Fibroblast of villous mesenchyme (primary cell): Measurements from ENCODE around the gene HDX. TPM values are rescaled to one million over a fixed set of nuclear protein-coding genes. Genes with fewer than 3 reads are reported as not detected.

Experiments used
- DNase-seq: peaks from one replicate; pipeline ENCODE4 v3.0.0-alpha.2; 2010; ENCODE audit warnings: low read depth
- H3K4me3 ChIP-seq: 2 replicates; pipeline ENCODE4 v1.5.1; 2011; ENCODE audit warnings: low read depth, mild to moderate bottlenecking, low read length
- CTCF ChIP-seq: IDR thresholded peaks from 2 replicates; pipeline ENCODE4 v1.5.1; 2012; ENCODE audit warnings: low read depth, mild to moderate bottlenecking, low read length; ENCODE audit not compliant: insufficient read depth
- total RNA-seq: library from RNA; depleted of rRNA; stranded (reverse); fragments of >200 nt; gene quantifications from 2 replicates; pipeline ENCODE4 v1.2.3, GENCODE V29; 2012

The HDX gene
- total RNA-seq, 1 donor, result 9.9 TPM

DNA sequence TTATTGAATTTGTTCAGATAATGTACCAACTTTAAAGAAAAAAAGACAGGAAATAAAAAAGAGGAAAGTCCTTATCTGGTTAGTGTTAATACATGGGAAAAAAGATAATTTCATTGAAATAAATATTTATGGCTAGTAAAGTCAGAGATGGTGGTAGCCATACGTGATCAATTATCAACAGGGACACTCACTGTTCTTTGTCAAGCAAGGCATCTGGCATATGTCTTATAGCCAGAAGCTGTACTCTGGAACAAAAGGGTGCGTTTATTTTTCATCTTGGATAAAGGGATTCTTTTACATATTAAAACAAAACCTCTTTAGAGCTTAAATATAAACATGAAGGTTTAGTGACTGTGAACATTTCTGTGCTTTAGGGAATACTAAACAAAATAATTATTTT, 26.7 kb downstream of the HDX start:
- no peak overlapping the region for H3K4me3 ChIP-seq
- DNase-seq, result no peak

GRCh38 chrX:84475101-84475500, 27.2 kb downstream of the HDX start:
- DNase-seq, result no peak
- TF ChIP-seq CTCF, result no peak
- H3K4me3 ChIP-seq, result no peak overlapping the region

More for the DNA sequence above, 26.7 kb downstream of the HDX start:
- TF ChIP-seq CTCF, result no peak

- H3K4me3 ChIP-seq, result no peak overlapping the region
- DNase-seq, result no peak
- TF ChIP-seq CTCF, result no peak
Observed at GRCh38 chrX:84469226-84469625, 33.0 kb downstream of the HDX start.

DNA sequence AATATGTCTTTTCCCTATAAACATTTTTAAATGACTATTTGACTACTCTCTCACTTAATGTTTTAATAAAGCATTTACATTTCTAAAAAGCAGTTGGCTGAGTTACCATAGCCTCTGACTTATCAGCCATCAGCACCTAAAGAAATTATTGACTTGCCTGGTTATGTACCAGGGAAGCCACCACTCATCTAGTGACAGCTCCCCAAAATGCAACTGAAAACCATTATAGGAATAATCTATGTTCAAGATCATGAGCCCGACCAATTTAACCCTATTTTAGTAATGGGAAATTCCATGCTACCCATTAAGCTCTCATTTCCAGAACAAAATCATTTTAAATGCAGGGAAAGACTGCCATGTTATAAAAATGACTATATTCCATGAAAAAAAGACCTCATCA, 34.4 kb downstream of the HDX start:
- no peak overlapping the region for H3K4me3 ChIP-seq
- TF ChIP-seq CTCF, result no peak
- no peak for DNase-seq

- no peak for DNase-seq
- H3K4me3 ChIP-seq, result no peak overlapping the region
- TF ChIP-seq CTCF, result no peak
Observed at GRCh38 chrX:84453351-84454246, 48.7 kb downstream of the HDX start.

DNA sequence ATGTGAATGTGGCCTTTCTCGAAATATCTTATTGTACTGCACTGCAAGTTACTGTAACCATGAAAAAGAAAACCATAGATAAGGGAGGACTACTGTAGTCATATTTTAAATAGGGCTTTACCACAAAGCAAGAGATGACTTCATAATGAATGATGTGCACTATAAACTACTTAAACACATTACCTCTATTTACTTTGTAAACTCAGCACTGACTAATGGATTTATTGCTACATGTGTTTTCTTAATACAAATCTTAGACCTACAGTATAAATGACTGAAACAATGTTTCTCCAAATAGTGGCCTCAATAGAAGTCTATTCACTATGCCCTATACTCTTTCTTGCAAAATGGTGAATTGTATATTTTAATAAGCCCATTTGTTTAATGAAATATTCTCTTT, 61.1 kb downstream of the HDX start:
- no peak for DNase-seq
- TF ChIP-seq CTCF, result no peak
- no peak overlapping the region for H3K4me3 ChIP-seq
